ENCODE measurements around the gene PAX5. TPM values are rescaled to one million over a fixed set of nuclear protein-coding genes. Genes with fewer than 3 reads are reported as not detected.

The PAX5 gene
- polyA plus RNA-seq, 1 of the 3 experiments (the other 2 are of a cell fraction): 0.05 TPM

GRCh38 chr9:36820392-36820861 is 213.6 kb downstream of the PAX5 start:
- Histone ChIP-seq H3K4me1 (ENCODE audit: control insufficient read depth in 1 of 2, insufficient read depth in 2 of 2, low read depth in 1 of 2, low read length in 1 of 2) (no peaks in the 10 kb centered on the region), H3K9ac (no peak overlapping the region), H4K20me1 (ENCODE audit: insufficient read depth) (no peaks in the 10 kb centered on the region), H3K9me2 (no peaks in the 10 kb centered on the region), H3K27me3 (ENCODE audit: insufficient read depth) (peaks cover 32% of the 10 kb centered on the region), H3K4me3 (ENCODE audit: low read depth in 2 of 2, low read length in 1 of 2) (no peak overlapping the region), H3K79me2 (ENCODE audit: insufficient read depth) (no peaks in the 10 kb centered on the region), H3F3A (replicated peaks; ENCODE audit: insufficient read depth) (no peaks in the 10 kb centered on the region), H3K9me3 (no peaks in the 10 kb centered on the region), H2AFZ (ENCODE audit: low read depth) (no peak overlapping the region), H3K27ac (ENCODE audit: low read depth in 2 of 2, low read length in 1 of 2) (no peak overlapping the region), H3K36me3 (replicated peaks in 1 of 2; ENCODE audit: control insufficient read depth in 1 of 2, insufficient read depth in 2 of 2, low read length in 1 of 2) (no peaks in the 10 kb centered on the region), H3K4me2 (no peak overlapping the region)
- WGBS (ENCODE audit: low lambda C conversion rate): 78% methylated on average over 19 of the region's 21 CpGs
- POLR2A ChIA-PET: no interaction called here
- CTCF ChIA-PET: interaction anchor here (0.8 to 1.8 kb wide), 2 partner anchors 53 to 91 kb away, joined by 3 to 7 read pairs; no protein-coding TSS in a partner anchor
- no peak for DNase-seq
- TF ChIP-seq POLR2AphosphoS5 (IDR thresholded peaks at IDR 0.05; ENCODE audit: low read depth, low read length) (no peak), MEF2A (IDR thresholded peaks at IDR 0.05; ENCODE audit: borderline replicate concordance, low read depth) (no peak), SMC3 (IDR thresholded peaks at IDR 0.05; ENCODE audit: low read depth, low read length) (no peak), IRF3 (IDR thresholded peaks at IDR 0.05; ENCODE audit: low read depth, low read length) (no peak), CTCF (IDR thresholded peaks at IDR 0.05) (no peak), ZBTB33 (IDR thresholded peaks at IDR 0.05; ENCODE audit: borderline replicate concordance, low read depth) (no peak), TAF1 (IDR thresholded peaks at IDR 0.05; ENCODE audit: borderline replicate concordance, low read depth, low read length) (no peak), MXI1 (IDR thresholded peaks at IDR 0.05; ENCODE audit: low read depth, low read length) (no peak), CHD2 (IDR thresholded peaks at IDR 0.05; ENCODE audit: low read length, partially characterized antibody) (no peak), TEAD4 (IDR thresholded peaks at IDR 0.05; ENCODE audit: borderline replicate concordance, insufficient read depth) (no peak), GATA2 (CRISPR knock-in tag; IDR thresholded peaks at IDR 0.05) (no peak), ELF1 (IDR thresholded peaks at IDR 0.05) (no peak)
